K562 (cell line): ENCODE measurements around the gene MID1IP1. TPM values are rescaled to one million over a fixed set of nuclear protein-coding genes. Genes with fewer than 3 reads are reported as not detected.

Source experiments
- CBX3 ChIP-seq, 2 experiments: IDR thresholded peaks; 1 replicate in 1 of 2; 2 replicates in 1 of 2; pipeline ENCODE4 v1.6.1; 2012; ENCODE audit warnings: inconsistent platforms in 2 of 2, low read length in 2 of 2, borderline replicate concordance in 1 of 2, control low read depth in 1 of 2
- E2F1 ChIP-seq: sonication (generic); formaldehyde crosslinking; IDR thresholded peaks from 2 replicates; pipeline ENCODE4 v1.8.1; 2023; ENCODE audit warnings: mild to moderate bottlenecking, missing genetic modification reagents, moderate library complexity
- GABPA ChIP-seq: fragments of 200-800 bp; sonication (Bioruptor generic); conservative IDR thresholded peaks from 2 replicates; pipeline ENCODE4 v1.6.1; 2016; ENCODE audit warnings: low read depth, missing genetic modification characterization, missing compliant biosample characterization
- GTF2A2 ChIP-seq: IDR thresholded peaks from 2 replicates; pipeline ENCODE4 v1.6.1; 2016; ENCODE audit warnings: mild to moderate bottlenecking, missing genetic modification characterization, missing compliant biosample characterization
- HNRNPUL1 ChIP-seq: fragments of 200-400 bp; formaldehyde crosslinking; IDR thresholded peaks from 2 replicates; pipeline ENCODE4 v1.6.1; 2017; ENCODE audit warnings: low read length
- HSF4 ChIP-seq: fragments of 250-450 bp; sonication (Bioruptor Pico); IDR thresholded peaks from 2 replicates; pipeline ENCODE4 v2.1.2; 2022; ENCODE audit warnings: mild to moderate bottlenecking, moderate library complexity, borderline replicate concordance
- ID3 ChIP-seq, 2 experiments: fragments of 250-450 bp in 1 of 2; fragments of 450-650 bp in 1 of 2; sonication (Bioruptor Pico) in 1 of 2; IDR thresholded peaks; 2 replicates each; pipeline versions ENCODE4 v1.6.1 to v1.8.0; 2016 to 2021; ENCODE audit warnings: mild to moderate bottlenecking in 2 of 2, moderate library complexity in 2 of 2, missing compliant biosample characterization in 1 of 2, missing genetic modification characterization in 1 of 2
- JUNB ChIP-seq: fragments of 450-650 bp; formaldehyde crosslinking; conservative IDR thresholded peaks from 2 replicates; pipeline ENCODE4 v1.4.0; 2020; ENCODE audit warnings: mild to moderate bottlenecking
- KDM1A ChIP-seq, 2 experiments: fragments of 450-650 bp; IDR thresholded peaks; 2 replicates each; pipeline ENCODE4 v1.6.1; 2016; ENCODE audit warnings: mild to moderate bottlenecking in 2 of 2
- MED1 ChIP-seq: sonication (generic); formaldehyde crosslinking; IDR thresholded peaks from 2 replicates; pipeline ENCODE4 v1.8.1; 2023; ENCODE audit warnings: missing genetic modification reagents, borderline replicate concordance
- MTF1 ChIP-seq: fragments of 250-450 bp; sonication (Bioruptor Pico); IDR thresholded peaks from 2 replicates; pipeline ENCODE4 v1.9.0; 2021; ENCODE audit warnings: moderate library complexity, mild to moderate bottlenecking, inconsistent platforms, borderline replicate concordance
- POLR2G ChIP-seq: fragments of 200-400 bp; formaldehyde crosslinking; IDR thresholded peaks from 2 replicates; pipeline ENCODE4 v1.6.1; 2017; ENCODE audit warnings: low read depth, mild to moderate bottlenecking, antibody characterized with exemption, low read length, moderate library complexity
- RBFOX2 ChIP-seq: fragments of 200-400 bp; formaldehyde crosslinking; IDR thresholded peaks from 2 replicates; pipeline ENCODE4 v1.6.1; 2017; ENCODE audit warnings: low read depth, mild to moderate bottlenecking, low read length, moderate library complexity
- TSHZ1 ChIP-seq: fragments of 250-450 bp; sonication (Bioruptor Pico); IDR thresholded peaks from 2 replicates; pipeline ENCODE4 v1.4.0; 2020; ENCODE audit warnings: mild to moderate bottlenecking, moderate library complexity
- USF2 ChIP-seq: sonication (generic); formaldehyde crosslinking; IDR thresholded peaks from 2 replicates; pipeline ENCODE4 v1.5.0; 2020; ENCODE audit warnings: missing genetic modification reagents
- ZBTB5 ChIP-seq: fragments of 450-650 bp; IDR thresholded peaks from 2 replicates; pipeline ENCODE4 v1.6.1; 2017; ENCODE audit warnings: antibody characterized with exemption
- ZNF224 ChIP-seq: sonication (generic); formaldehyde crosslinking; IDR thresholded peaks from 2 replicates; pipeline ENCODE4 v1.8.0; 2022; ENCODE audit warnings: mild to moderate bottlenecking, missing genetic modification reagents
- ZNF239 ChIP-seq: fragments of 250-450 bp; sonication (Bioruptor Pico); IDR thresholded peaks from 2 replicates; pipeline ENCODE4 v1.4.0; 2020; ENCODE audit warnings: mild to moderate bottlenecking
- ZNF436 ChIP-seq: fragments of 250-450, 450-650 bp; sonication (Bioruptor Pico); formaldehyde crosslinking; IDR thresholded peaks from 2 replicates; pipeline ENCODE4 v1.7.0; 2020; ENCODE audit warnings: mild to moderate bottlenecking
- ZNF830 ChIP-seq: fragments of 250-450 bp; sonication (Bioruptor Pico); IDR thresholded peaks from 2 replicates; pipeline ENCODE4 v1.5.0; 2021; ENCODE audit warnings: mild to moderate bottlenecking
- polyA plus RNA-seq, 8 experiments: library from polyadenylated mRNA; depleted of rRNA in 4 of 8; stranded (reverse) in 5 of 8; unstranded in 3 of 8; fragments of >200 nt; fragmentation: Nextera tagmentation in 2 of 8; fragmentation: Illumina TruSeq in 1 of 8; extraction: Ambion mirVana in 2 of 8; extraction: Trizol in 1 of 8; gene quantifications; 2 replicates each; pipeline versions ENCODE4 v1.2.1 to v1.2.3, GENCODE V29; 2011 to 2014; ENCODE audit warnings: inconsistent platforms in 1 of 8, missing spikeins in 1 of 8
- total RNA-seq, 7 experiments: library from RNA; depleted of rRNA in 6 of 7; stranded (reverse); fragments of >200 nt in 6 of 7; fragmentation: Illumina TruSeq in 2 of 7; extraction: Trizol in 2 of 7; gene quantifications; 2 replicates each; pipeline versions ENCODE4 v1.2.1 to v1.2.3, GENCODE V29; 2011 to 2021; ENCODE audit warnings: low replicate concordance in 1 of 7

The MID1IP1 gene
- total and polyA plus RNA-seq, 9 of the 15 experiments (the other 6 are each of a cell fraction or from before 2014, with no cell fraction given) = 0.51 to 102 (median 27.5) TPM

GRCh38 chrX:38841750-38842149, 40.5 kb downstream of the MID1IP1 start (continued):
- no peak for TF ChIP-seq TSHZ1 (CRISPR knock-in tag)
- TF ChIP-seq RBFOX2 = no peak
- TF ChIP-seq ZBTB5 = no peak
- no peak for TF ChIP-seq GABPA (tag)
- no peak for TF ChIP-seq ZNF224 (CRISPR knock-in tag)
- no peak for TF ChIP-seq JUNB (CRISPR knock-in tag)
- TF ChIP-seq GTF2A2 (tag) = no peak
- TF ChIP-seq CBX3 (IDR thresholded peaks at IDR 0.05; ENCODE audit: borderline replicate concordance in 1 of 2, low read length in 2 of 2) = no peak
- no peak for TF ChIP-seq ZNF239 (CRISPR knock-in tag)
- TF ChIP-seq USF2 (CRISPR knock-in tag) = no peak
- no peak for TF ChIP-seq ZNF436 (CRISPR knock-in tag)
- TF ChIP-seq HSF4 (CRISPR knock-in tag) = no peak
- TF ChIP-seq E2F1 (CRISPR knock-in tag) = no peak
- no peak for TF ChIP-seq ZNF830 (CRISPR knock-in tag)
- TF ChIP-seq KDM1A (IDR thresholded peaks at IDR 0.05) = peak; percentile 86 to 88
- TF ChIP-seq POLR2G = no peak
- TF ChIP-seq HNRNPUL1 = no peak
- TF ChIP-seq ID3 (CRISPR knock-in tag; IDR thresholded peaks at IDR 0.05) = no peak
- TF ChIP-seq ID3 (tag; IDR thresholded peaks at IDR 0.05) = peak; percentile 83
- TF ChIP-seq MED1 (CRISPR knock-in tag) = no peak
- no peak for TF ChIP-seq MTF1
